ENCODE data around the gene OCRL.

GRCh38 chrX:129544780-129545179 is 4.7 kb downstream of the OCRL start:
- no peak for TF ChIP-seq CTCF (IDR thresholded peaks at IDR 0.05)
- TF ChIP-seq EZH2phosphoT487 (IDR thresholded peaks at IDR 0.05), result no peak
- TF ChIP-seq EZH2 (IDR thresholded peaks at IDR 0.05), result no peak
